ENCODE results near the gene LHFPL5. TPM values are rescaled to one million over a fixed set of nuclear protein-coding genes. Genes with fewer than 3 reads are reported as not detected.

LHFPL5 gene
- total RNA-seq, 1 experiment from 2014 or later: not detected

- Mint-ChIP-seq H3K27me3 (ENCODE audit: low read depth) (peaks cover 6% of the 10 kb centered on the region; the same call in 1 of the 2 replicates), H3K36me3 (no peaks in the 10 kb centered on the region), H3K9me3 (no peaks in the 10 kb centered on the region), H3K27ac (no peak overlapping the region), H3K4me3 (no peak overlapping the region), H3K4me1 (peaks cover 15% of the 10 kb centered on the region)
- POLR2A ChIA-PET: interaction anchor here (0.7 to 1.6 kb wide), 3 partner anchors 18 to 224 kb away, joined by 4 to 5 read pairs (median 4); no protein-coding TSS in a partner anchor
- CTCF ChIA-PET: no interaction called here
- ATAC-seq (no peak), DNase-seq (ENCODE audit: low spot score) (no peak)
- TF ChIP-seq MAX (CRISPR knock-in tag; IDR thresholded peaks at IDR 0.05) (no peak), GTF2I (CRISPR knock-in tag; conservative IDR thresholded peaks at IDR 0.05) (no peak), CREM (CRISPR knock-in tag; IDR thresholded peaks at IDR 0.05) (no peak), ETV6 (CRISPR knock-in tag; IDR thresholded peaks at IDR 0.05) (no peak), ZMAT4 (CRISPR knock-in tag; IDR thresholded peaks at IDR 0.05) (no peak), TCF7 (CRISPR knock-in tag; IDR thresholded peaks at IDR 0.05; ENCODE audit: low read depth) (no peak), RORB (CRISPR knock-in tag; IDR thresholded peaks at IDR 0.05) (no peak), SOX15 (CRISPR knock-in tag; IDR thresholded peaks at IDR 0.05) (no peak), ARID4B (CRISPR knock-in tag; IDR thresholded peaks at IDR 0.05; ENCODE audit: borderline replicate concordance) (no peak), ATF1 (CRISPR knock-in tag; IDR thresholded peaks at IDR 0.05) (no peak), E2F1 (CRISPR knock-in tag; IDR thresholded peaks at IDR 0.05) (no peak), ZNF281 (CRISPR knock-in tag; IDR thresholded peaks at IDR 0.05) (no peak), ZNF263 (CRISPR knock-in tag; IDR thresholded peaks at IDR 0.05; ENCODE audit: low read depth) (no peak)
- TF ChIP-seq, protein P1, sequence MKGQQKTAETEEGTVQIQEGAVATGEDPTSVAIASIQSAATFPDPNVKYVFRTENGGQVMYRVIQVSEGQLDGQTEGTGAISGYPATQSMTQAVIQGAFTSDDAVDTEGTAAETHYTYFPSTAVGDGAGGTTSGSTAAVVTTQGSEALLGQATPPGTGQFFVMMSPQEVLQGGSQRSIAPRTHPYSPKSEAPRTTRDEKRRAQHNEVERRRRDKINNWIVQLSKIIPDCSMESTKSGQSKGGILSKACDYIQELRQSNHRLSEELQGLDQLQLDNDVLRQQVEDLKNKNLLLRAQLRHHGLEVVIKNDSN (CRISPR knock-in tag; IDR thresholded peaks at IDR 0.05): no peak
- TF ChIP-seq, protein P2, sequence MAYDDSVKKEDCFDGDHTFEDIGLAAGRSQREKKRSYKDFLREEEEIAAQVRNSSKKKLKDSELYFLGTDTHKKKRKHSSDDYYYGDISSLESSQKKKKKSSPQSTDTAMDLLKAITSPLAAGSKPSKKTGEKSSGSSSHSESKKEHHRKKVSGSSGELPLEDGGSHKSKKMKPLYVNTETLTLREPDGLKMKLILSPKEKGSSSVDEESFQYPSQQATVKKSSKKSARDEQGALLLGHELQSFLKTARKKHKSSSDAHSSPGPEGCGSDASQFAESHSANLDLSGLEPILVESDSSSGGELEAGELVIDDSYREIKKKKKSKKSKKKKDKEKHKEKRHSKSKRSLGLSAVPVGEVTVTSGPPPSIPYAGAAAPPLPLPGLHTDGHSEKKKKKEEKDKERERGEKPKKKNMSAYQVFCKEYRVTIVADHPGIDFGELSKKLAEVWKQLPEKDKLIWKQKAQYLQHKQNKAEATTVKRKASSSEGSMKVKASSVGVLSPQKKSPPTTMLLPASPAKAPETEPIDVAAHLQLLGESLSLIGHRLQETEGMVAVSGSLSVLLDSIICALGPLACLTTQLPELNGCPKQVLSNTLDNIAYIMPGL (CRISPR knock-in tag; IDR thresholded peaks at IDR 0.05): no peak
- TF ChIP-seq, protein P3, sequence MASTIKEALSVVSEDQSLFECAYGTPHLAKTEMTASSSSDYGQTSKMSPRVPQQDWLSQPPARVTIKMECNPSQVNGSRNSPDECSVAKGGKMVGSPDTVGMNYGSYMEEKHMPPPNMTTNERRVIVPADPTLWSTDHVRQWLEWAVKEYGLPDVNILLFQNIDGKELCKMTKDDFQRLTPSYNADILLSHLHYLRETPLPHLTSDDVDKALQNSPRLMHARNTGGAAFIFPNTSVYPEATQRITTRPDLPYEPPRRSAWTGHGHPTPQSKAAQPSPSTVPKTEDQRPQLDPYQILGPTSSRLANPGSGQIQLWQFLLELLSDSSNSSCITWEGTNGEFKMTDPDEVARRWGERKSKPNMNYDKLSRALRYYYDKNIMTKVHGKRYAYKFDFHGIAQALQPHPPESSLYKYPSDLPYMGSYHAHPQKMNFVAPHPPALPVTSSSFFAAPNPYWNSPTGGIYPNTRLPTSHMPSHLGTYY (CRISPR knock-in tag; IDR thresholded peaks at IDR 0.05): no peak
Measured at GRCh38 chr6:35781290-35781689, 23.9 kb upstream of the LHFPL5 start.
